Measurements from ENCODE around the gene SLC35C1.
"Not testable (repeated sequence)": the region's sequence is repeated elsewhere in the genome, so short reads cannot be mapped to it uniquely, and the experiment has no call there.

Gene SLC35C1

DNA sequence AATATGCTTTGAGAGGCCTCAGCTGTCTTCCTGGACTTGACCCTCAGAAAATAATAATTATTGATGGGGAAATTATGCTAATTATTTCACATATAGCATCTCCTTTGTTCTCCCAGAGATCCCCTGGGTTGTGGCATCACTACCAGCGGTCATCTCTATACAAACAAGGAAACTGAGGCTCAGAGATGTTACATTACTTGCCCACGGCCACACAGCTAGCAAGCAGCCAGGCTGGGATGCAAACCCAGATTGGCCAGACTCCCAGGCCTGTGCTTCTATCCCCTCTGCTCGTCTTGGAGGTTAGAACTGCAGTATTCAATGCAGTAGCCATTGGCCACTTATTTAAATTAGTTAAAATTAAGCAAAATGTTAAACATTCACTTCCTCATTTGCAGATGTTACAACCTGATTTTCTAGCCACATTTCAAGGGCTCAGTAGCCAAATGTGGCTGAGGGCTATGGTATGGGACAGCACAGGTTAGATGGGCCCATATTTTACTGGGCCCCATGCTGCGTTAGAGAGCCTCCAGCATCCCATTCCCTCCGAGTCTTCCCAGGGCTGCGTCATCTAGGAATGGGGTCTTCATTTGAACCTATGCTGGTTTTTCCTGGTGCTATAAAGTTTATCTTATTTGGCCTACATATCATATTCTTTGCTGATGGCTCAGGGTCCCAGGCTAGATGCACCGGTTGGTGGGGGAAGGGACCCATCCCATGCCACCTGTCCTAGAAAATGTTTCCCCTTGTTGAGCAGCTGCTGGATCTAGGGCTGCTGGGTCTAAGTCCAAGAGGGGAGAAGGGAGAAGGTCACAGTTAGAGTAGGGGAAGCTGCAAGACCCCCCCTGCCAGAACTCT is 2.2 kb downstream of the SLC35C1 start:
- no peak overlapping the region for H3K27ac ChIP-seq
- TF ChIP-seq, protein P1, sequence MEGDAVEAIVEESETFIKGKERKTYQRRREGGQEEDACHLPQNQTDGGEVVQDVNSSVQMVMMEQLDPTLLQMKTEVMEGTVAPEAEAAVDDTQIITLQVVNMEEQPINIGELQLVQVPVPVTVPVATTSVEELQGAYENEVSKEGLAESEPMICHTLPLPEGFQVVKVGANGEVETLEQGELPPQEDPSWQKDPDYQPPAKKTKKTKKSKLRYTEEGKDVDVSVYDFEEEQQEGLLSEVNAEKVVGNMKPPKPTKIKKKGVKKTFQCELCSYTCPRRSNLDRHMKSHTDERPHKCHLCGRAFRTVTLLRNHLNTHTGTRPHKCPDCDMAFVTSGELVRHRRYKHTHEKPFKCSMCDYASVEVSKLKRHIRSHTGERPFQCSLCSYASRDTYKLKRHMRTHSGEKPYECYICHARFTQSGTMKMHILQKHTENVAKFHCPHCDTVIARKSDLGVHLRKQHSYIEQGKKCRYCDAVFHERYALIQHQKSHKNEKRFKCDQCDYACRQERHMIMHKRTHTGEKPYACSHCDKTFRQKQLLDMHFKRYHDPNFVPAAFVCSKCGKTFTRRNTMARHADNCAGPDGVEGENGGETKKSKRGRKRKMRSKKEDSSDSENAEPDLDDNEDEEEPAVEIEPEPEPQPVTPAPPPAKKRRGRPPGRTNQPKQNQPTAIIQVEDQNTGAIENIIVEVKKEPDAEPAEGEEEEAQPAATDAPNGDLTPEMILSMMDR (conservative IDR thresholded peaks at IDR 0.05): no peak
- no peak for TF ChIP-seq ZFX (IDR thresholded peaks at IDR 0.05)

DNA sequence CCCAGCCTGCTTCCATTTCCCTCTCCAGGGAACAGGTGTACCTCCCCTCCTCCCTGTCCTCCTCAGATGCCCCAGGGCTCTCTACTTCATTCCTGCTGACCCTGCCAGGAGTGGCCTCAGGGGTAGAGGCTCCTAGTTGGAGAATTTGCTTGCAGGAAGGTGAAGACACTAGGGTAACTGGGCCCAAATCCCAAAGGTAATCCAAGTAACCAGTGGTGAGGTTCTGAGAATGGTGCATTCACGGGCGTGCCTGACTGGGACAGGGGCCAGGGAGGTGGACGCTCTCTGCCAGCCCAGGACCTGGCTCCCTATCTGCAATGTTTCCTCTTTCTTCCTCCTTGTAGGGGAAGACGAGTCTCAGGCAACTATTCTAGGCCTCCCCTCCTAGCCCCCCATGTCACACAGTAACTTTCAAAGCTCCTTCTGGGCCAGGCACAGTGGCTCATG is 2.9 kb downstream of the SLC35C1 start:
- TF ChIP-seq ZFX (IDR thresholded peaks at IDR 0.05): no peak
- TF ChIP-seq, protein P1 (conservative IDR thresholded peaks at IDR 0.05): no peak
- H3K27ac ChIP-seq: no peak overlapping the region

DNA sequence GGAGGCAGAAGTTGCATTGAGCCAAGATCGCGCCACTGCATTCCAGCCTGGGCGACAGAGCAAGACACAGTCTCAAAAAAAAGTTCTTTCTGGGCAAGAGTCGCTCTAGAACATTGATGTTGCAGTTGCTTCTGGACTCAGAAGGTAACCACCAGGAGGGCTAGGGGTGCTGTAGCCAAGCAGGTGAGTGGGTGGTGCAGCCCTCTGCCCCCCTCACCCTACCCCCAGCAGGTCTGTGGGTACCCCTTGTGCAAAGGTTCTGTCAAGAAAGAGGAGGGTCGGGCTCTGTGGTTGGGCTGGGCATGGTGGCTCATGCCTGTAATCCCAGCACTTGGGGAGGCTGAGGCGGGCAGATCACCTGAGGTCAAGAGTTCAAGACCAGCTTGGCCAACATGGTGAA is 3.5 kb downstream of the SLC35C1 start:
- not testable (repeated sequence) for H3K27ac ChIP-seq

DNA sequence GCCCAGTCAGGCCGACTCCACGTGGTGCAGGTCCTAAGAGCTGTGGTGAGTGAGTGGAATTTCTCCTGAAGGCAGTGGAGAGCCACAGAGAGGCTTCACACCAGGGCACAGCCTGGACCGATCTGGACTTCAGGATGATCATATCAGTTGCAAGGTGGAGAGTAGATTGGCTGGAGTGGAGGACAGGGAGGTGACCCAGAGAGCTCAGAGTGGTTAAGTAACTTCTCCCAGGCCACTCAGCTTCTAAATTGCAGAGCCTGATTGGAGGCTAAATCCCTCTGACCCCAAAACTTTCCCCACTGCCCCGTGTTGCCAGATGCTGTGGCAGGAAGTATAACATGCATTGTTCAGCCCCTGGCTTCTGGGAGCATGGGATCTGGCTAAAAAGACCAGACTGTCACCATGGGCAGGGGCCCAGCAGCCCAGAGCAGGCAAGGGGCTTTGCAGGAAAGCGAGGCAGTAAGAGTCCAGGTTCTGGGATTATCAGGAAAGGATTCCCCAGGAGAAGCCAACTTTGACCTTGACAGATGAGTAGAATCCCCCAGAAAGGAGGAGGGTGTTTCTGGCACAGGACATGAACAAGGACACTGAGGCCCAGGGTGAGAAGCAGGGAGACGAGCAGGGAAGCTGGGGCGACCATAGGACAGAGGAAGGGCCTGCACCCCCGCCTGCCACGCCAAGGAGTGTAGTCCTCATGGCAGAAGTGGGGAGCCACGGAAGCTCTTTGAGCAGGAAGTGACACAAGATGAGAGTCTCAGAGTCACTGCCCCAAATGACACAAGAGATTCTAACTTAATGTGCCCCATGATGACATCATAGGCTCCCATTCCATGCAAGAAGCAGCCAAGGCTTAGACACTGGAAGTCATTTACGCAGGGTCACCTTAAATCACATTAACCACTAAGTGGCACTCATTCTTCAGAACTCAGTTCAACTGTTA is 4.8 kb downstream of the SLC35C1 start:
- H3K27ac ChIP-seq: no peak overlapping the region
- TF ChIP-seq ZFX (IDR thresholded peaks at IDR 0.05): no peak
- TF ChIP-seq, protein P1 (conservative IDR thresholded peaks at IDR 0.05): no peak

DNA sequence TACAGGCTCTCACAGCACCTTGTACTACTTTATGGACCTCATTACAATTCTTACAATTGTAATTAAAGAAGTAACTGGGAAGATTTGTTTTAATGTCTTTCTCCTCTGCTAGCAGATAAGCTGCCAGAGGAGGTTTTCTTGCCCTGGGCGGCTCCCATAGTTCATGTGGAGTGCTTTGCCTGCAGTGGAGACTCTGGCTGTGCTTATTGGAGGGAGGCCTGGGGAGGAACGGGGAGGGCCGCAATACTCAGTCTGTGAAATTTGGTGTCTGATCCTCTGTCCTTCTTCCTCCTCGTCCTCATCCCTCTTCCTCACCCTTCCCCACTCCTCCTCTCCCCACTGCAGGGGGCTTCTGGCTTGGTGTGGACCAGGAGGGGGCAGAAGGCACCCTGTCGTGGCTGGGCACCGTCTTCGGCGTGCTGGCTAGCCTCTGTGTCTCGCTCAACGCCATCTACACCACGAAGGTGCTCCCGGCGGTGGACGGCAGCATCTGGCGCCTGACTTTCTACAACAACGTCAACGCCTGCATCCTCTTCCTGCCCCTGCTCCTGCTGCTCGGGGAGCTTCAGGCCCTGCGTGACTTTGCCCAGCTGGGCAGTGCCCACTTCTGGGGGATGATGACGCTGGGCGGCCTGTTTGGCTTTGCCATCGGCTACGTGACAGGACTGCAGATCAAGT is 5.6 kb downstream of the SLC35C1 start:
- no peak for TF ChIP-seq ZFX (IDR thresholded peaks at IDR 0.05)
- TF ChIP-seq, protein P1 (conservative IDR thresholded peaks at IDR 0.05): no peak
- no peak overlapping the region for H3K27ac ChIP-seq

DNA sequence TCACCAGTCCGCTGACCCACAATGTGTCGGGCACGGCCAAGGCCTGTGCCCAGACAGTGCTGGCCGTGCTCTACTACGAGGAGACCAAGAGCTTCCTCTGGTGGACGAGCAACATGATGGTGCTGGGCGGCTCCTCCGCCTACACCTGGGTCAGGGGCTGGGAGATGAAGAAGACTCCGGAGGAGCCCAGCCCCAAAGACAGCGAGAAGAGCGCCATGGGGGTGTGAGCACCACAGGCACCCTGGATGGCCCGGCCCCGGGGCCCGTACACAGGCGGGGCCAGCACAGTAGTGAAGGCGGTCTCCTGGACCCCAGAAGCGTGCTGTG is 6.1 kb downstream of the SLC35C1 start:
- H3K27ac ChIP-seq: no peak overlapping the region
- TF ChIP-seq, protein P1 (conservative IDR thresholded peaks at IDR 0.05): no peak
- no peak for TF ChIP-seq ZFX (IDR thresholded peaks at IDR 0.05)

DNA sequence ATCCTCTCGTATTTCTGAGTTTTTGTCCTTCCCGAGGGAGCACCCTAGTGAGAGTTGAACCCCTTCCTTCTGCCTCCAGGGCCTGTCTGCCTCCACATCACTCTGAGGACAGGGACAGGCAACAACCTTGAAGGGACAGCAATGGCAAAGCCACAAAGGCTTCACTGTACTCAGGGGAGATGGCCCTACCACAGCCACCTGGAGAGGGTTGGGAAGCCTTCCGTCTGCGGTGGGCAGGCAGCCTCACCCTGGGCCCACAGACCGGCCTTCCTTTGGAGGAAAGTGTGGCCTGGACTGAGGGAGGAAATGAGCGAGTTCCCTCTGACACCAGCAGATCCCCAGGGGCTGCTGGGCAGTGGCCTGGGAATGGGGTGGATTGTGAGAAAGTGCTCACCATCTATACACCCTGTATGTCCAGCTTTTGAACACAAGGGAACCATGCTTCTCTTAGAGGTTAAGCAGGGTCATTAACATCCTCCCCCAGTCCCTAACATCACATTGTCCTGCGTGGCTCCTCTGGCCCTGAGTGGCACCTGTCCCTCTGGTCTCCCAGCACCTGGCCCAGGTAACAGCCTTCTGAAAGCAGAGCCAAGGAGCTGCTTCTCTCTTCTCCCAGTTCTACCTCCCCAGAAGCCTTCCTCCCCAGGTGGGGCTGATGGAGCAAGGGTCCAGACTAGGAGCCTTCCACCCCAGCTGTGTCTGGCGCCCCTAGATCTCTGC is 6.8 kb downstream of the SLC35C1 start:
- H3K27ac ChIP-seq: no peak overlapping the region
- TF ChIP-seq ZFX (IDR thresholded peaks at IDR 0.05): no peak
- TF ChIP-seq, protein P1 (conservative IDR thresholded peaks at IDR 0.05): no peak

Data from C4-2B (cell line).